Hematopoietic multipotent progenitor cell treated with erythropoietin and hydrocortisone succinate and interleukin-3 and kit ligand, for 6 days (in vitro differentiated cells): ENCODE results near the gene HSBP1.

ENCODE experiments used
- DNase-seq: peaks from one replicate; pipeline ENCODE4 v3.0.0-alpha.2; 2015

The HSBP1 gene

DNA sequence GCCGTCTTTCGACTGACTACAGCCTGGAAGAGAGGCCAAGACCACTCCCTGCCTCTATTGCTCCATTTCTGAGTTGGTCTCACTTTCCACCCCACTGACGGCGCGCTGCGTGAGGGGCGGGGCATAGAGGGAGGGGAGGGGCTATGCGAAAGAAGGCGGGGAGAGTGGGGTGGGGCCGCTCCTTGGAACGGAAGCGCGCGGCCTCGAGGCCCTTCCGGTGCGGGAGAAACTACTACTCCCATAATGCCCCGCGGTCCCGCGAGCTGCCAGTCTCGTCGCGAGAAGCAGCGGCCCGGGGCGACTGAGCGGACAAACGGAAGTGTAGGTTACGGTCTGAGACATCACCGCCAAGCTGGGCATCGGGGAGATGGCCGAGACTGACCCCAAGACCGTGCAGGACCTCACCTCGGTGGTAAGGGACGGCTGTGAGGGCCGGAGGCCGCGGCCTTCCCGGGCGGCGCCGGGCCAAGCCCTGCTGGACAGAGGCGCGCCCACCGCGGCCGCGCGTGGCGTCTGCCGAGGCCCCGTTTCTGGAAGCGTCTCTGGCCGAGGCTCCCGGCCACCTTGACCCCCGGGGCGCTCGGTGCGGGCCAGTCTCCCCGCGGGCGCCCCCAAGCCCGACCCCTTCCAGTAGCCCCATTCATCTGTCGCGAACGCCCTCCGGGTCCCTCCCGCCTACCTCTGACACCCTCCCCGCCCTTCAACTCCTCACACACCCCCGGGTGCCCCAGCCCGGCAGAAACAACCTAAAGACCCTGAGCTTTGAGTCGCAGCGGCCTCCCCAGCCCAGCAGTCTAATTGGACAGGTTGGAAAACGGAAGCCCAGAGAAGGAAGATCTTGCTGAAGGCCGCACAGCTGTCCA is at the start of gene HSBP1:
Gene HSBP1, plus strand, starts transcription at position 269 of the 863 bp plus-strand sequence. Its CDS starts 99 bp downstream, at position 368.
- DNase-seq = peak; percentile 97

DNA sequence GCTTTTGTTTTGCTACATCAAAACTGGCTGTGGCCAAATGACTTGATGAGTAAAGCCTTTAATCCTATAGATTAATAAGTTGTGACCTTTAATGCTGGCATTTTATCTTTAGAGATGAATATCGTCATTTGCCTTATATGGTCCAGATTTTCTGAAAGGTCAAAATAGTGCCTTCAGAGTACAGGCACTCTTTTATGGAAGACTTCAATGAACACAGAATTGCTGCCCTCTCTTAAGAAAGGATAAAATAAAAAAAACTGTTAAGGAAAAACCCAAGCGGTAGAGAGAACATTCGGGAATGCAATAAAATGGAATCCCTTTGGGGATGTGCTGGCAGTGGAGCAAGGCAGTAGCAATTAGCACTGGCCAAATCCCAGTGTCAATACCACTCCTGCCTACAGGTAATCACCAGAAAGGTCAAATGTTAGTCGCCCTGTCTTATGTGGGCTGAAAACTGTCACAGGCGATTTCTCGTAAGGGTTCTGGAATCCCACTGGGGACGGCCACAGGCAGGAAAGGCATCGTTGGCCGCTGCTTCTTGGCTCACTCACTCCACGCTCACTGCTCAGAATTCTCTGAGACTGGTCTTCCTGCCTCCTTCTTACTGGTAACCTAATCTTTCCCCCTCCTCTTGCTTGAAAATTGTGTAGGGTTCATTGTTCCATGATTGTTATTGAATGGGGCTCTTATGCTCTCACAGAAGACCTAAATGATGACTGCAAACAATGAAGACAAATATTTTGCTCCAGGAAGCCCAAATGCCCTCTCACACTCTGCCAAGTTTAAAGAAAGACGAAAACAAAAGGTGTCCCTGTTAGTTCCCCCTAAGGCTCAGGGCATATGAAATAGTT is 45.4 kb upstream of the HSBP1 start:
- DNase-seq = no peak

DNA sequence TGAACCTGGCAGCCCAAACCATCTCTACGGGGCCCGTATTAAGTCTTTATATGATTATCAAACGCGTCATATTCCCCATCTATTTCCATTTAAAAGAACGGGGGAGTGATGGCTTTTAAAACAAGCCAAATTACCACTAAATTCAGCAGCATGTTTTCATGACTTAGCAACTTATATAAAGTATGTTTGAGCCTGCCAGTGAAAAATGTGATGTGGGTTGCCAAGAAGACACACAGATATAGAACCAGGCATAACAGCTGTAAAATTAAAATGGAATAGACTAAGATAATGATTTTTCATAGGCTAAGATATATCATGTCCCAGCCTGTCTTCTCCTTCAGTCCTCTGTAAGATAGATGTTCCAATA is 44.8 kb upstream of the HSBP1 start:
- DNase-seq = no peak

GRCh38 chr16:83768986-83769385 is 38.8 kb upstream of the HSBP1 start:
- no peak for DNase-seq

GRCh38 chr16:83769397-83770008 is 38.3 kb upstream of the HSBP1 start:
- DNase-seq = peak; percentile 73

- DNase-seq = no peak
Observed at GRCh38 chr16:83771306-83771942, 36.4 kb upstream of the HSBP1 start.

DNA sequence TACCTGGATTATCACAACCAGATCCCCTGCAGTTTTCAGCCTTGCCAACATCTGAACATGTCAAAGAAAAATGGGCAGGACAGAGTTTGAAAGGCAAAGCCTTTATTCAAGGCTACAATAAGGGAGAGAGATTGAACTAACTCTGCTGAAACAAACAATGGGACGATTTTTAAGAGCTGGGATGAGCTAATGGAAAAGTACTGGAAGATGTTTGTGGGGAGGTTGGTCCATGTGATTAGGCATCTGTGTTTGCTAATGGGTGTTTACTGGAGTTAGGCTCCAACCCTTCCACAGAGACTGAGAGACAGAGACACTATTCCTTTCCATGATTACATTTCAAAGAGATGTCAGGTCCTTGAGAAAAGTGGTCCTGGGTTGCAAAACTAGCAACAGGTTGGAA is 35.0 kb upstream of the HSBP1 start:
- DNase-seq = no peak

DNA sequence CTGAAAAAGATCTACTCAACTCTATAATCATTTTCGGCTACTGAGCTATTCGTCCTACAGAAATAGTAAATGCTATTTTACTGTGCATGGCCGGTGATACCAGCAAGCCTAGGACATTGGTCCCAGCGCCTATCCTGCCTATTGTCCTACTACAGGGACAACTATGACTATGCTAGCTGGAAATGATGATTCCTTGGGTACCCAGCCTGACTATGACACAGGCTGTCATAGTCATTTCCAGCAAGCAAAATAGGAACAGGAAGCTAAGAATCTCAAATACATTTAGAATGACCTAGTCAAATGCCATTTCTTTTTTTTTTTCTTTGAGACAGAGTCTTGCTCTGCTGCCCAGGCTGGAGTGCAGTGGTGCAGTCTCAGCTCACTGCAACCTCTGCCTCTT is 33.7 kb upstream of the HSBP1 start:
- no peak for DNase-seq

GRCh38 chr16:83776944-83777343 is 30.8 kb upstream of the HSBP1 start:
- DNase-seq = no peak

DNA sequence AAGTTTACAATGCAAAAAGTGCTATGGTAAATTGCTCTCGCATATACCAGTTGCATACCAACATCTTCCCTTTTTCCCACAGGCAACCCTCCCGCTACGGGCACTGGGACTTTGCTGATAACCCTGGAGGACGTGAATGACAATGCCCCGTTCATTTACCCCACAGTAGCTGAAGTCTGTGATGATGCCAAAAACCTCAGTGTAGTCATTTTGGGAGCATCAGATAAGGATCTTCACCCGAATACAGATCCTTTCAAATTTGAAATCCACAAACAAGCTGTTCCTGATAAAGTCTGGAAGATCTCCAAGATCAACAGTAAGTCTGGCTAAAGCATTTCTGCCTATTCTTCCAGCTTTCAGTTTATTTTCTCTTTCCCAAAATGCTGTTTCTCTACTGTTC is 27.9 kb upstream of the HSBP1 start:
- no peak for DNase-seq

GRCh38 chr16:83785455-83785854 is 22.3 kb upstream of the HSBP1 start:
- no peak for DNase-seq

DNA sequence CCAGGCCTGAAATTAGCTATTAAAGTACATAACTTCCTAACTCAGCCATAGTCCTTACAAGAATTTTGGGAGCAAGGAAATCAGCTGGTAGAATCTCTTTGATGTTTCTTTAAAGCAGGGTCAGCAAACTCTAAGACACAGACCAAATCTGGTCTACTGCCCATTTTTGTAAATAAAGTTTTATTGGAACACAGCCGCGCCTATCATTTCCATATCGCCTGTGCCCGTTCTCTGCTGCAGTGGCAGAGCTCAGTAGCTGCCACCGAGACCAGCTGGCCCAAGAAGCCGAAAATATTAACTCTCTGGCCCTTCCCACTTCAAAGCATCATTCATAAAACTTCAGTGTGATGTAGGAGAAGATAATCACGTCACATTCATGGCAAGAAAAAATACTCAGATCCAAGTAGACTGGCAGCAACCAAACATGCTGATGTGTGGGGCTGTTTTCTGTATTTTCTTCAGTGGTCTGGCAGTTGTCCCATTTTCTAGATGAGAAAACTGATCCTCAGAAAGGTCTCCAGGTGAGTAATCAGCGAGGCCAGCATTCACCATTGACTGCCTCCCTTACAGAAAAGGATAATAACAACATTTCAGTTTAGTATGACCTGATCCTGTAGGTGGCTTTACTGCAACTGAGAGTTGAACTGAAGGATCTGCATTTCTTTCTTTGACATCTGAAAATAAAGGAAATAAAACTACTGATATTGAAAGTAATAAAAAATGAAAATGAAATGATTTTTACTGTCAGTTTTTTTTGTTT is 18.0 kb upstream of the HSBP1 start:
- DNase-seq = no peak

DNA sequence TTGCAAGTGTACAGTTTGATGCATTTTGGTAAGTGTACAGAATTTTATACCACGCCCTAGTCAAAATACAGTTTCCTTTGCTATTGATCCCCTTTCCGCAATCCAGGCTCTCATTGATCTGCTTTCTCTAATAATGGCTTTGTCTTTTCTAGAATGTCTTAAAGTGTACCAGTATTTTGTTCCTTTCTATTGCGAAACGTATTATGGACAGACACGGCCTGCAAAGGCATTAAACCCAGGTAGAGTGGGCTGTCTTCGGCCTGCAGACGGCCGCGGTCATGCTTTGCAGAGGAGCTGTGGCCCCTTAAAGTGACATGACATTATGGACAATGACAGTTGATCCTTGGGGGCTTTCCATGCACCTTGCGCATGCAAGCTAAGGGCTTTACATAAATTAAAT is 15.9 kb upstream of the HSBP1 start:
- no peak for DNase-seq

GRCh38 chr16:83792391-83792790 is 15.4 kb upstream of the HSBP1 start:
- peak; percentile 27 for DNase-seq

- DNase-seq = no peak
Observed at GRCh38 chr16:83793179-83793578, 14.6 kb upstream of the HSBP1 start.

GRCh38 chr16:83794860-83795554 is 12.8 kb upstream of the HSBP1 start:
- no peak for DNase-seq

- DNase-seq = no peak
Observed at GRCh38 chr16:83797013-83797412, 10.8 kb upstream of the HSBP1 start.

DNA sequence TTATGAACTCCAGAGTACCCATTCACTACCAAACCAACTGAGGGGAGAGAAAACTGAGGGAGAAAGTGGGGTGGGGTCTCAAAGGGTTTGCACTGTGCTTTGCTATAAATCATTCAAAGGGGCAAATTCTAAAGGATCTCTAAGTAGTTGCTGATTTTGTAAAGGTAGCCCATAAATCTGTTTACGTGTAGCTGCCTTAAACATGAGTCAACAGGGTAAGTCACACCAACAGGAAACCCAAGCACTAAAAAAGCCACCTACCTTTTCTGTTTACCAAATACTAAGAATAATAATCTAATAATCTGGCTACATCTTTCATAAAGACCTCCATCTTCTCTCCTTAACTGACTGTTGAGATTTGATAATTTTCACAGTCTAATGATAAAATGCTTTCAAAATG is 8.4 kb upstream of the HSBP1 start:
- no peak for DNase-seq

GRCh38 chr16:83802135-83802534 is 5.6 kb upstream of the HSBP1 start:
- no peak for DNase-seq

- DNase-seq = no peak
Observed at GRCh38 chr16:83802554-83803205, 5.1 kb upstream of the HSBP1 start.

GRCh38 chr16:83803811-83804210 is 4.0 kb upstream of the HSBP1 start:
- no peak for DNase-seq
